Bladder microvascular endothelial cell (primary cell): Measurements from ENCODE around the gene COQ9. TPM values are rescaled to one million over a fixed set of nuclear protein-coding genes. Genes with fewer than 3 reads are reported as not detected.

Experiments
- total RNA-seq: library from RNA; depleted of rRNA; stranded (reverse); fragments of >200 nt; gene quantifications from 2 replicates; pipeline ENCODE4 v1.2.3, GENCODE V29; 2014

COQ9 gene, protein sequence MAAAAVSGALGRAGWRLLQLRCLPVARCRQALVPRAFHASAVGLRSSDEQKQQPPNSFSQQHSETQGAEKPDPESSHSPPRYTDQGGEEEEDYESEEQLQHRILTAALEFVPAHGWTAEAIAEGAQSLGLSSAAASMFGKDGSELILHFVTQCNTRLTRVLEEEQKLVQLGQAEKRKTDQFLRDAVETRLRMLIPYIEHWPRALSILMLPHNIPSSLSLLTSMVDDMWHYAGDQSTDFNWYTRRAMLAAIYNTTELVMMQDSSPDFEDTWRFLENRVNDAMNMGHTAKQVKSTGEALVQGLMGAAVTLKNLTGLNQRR
- total RNA-seq: 33.5 and 64.8 TPM in 2 replicates

DNA sequence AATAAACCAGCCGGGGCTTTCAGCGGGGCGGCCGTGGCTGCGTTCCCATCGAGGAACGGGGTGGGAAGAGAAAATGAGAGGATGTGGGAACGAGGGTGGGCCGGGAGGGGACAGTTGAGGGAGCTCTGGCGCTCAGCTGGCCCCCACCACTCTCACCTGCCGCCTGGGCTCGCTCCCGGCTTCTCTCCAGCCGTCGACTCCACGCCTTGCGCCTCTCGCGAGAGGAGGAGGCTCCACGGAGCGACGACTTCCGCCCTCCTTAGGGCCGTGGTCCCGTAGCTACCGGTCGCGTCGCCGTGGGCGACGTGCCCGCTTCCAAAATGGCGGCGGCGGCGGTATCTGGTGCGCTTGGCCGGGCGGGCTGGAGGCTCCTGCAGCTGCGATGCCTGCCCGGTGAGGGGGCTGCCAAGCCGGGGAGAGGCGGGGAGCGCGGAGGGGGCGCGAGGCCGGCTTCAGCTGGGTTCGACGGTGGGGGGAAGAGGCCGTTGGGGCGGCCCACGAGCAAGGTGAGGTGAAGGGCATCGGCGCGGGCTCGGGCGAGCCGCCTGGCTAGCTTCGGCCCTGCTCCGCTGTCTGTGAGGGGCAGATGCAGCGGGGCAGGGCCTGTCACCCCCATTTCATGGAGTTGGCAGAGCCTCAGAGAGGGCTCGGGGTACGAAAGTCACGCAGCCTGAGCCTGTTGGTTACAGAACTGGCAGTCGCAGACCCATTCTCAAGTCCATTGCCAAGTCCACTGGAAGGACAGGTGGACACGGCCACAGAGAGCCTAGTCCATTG lies at the start of gene COQ9, which contains the start of gene CIAPIN1:
COQ9 (plus strand) TSS at position 294 of the 777 bp plus-strand sequence; CDS start at position 321, 27 bp downstream.
CIAPIN1 (minus strand) TSS at position 200 of the 777 bp plus-strand sequence. CDS start 6,457 bp downstream, outside the sequence.

DNA sequence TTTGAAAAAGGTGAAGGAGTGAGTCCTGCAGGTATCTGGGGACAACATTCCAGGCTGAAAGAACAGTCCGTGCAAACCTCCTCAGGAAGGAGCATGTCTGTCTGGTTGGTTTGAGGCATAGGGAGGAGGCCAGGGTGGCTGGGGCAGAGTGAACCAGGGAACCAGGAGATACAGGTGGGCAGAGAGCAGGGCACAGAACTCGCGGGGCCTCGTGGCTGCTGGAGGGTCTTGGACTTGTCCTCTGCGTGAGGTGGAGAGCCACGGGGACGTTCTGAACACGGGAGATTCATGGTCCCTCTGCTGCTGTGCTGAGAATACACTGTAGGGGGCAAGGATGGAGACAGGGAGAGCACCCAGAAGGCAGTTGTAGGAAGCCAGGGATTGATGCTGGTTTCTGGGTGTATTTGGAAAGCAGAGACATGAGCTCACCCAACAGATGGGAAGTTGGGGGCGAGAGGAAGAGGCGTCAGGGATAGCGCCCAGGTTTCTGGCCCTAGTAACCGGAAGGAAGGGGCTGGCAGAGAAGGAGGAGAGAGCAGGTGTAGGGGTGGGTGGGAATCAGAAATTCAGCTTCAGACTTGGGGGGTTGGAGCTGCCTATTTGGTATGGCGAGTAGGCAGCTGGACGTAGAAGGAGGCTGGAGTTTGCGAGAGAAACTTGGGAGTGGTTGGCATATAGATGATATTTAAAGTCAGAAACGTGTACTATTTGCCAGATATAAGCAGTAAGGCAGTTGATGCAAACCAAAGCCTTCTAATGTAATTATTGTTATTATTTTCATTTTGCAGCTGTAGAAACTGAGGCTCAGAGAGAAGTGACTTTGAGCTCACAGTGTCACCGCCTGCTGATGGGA lies 43.1 kb upstream of the COQ9 start, which contains the start of gene CCL17:
CCL17 (plus strand) TSS at position 803 of the 853 bp plus-strand sequence. CDS start 9,166 bp downstream, outside the sequence.

GRCh38 chr16:57462209-57462977 lies 15.1 kb downstream of the COQ9 start, which contains the start of gene POLR2C:
POLR2C (plus strand) TSS chr16:57462679; CDS start chr16:57462725, 46 bp downstream.

GRCh38 chr16:57485916-57486857 lies 38.9 kb downstream of the COQ9 start, which contains the start of gene DOK4:
DOK4 (minus strand) TSS chr16:57486493; CDS start chr16:57479507, 6,986 bp downstream.

Other genes starting within 250 kb of the COQ9 start
- 49.5 and 74.6 TPM in 2 replicates for gene ARL2BP, start 202.2 kb upstream of the COQ9 start, total RNA-seq
- gene PLLP, start 162.8 kb upstream of the COQ9 start, total RNA-seq: 1.6 and 7.4 TPM in 2 replicates
- not detected in 2 replicates for gene CCL22, start 88.7 kb upstream of the COQ9 start, total RNA-seq
- 3.6 and 89.1 TPM in 2 replicates for gene CX3CL1, start 75.0 kb upstream of the COQ9 start, total RNA-seq
- gene CCL17, start 42.7 kb upstream of the COQ9 start, total RNA-seq: not detected in 2 replicates
- 81.4 and 88.7 TPM in 2 replicates for gene CIAPIN1, start 94 bp upstream of the COQ9 start, total RNA-seq
- 77.7 and 111 TPM in 2 replicates for gene POLR2C, start 15.2 kb downstream of the COQ9 start, total RNA-seq
- 9.9 and 16.6 TPM in 2 replicates for gene DOK4, start 39.0 kb downstream of the COQ9 start, total RNA-seq
- gene CCDC102A, start 89.1 kb downstream of the COQ9 start, total RNA-seq: 11.7 and 20.0 TPM in 2 replicates
- gene ADGRG5, start 95.2 kb downstream of the COQ9 start, total RNA-seq: not detected in 2 replicates
- 30.1 and 33.0 TPM in 2 replicates for gene ADGRG1, start 181.2 kb downstream of the COQ9 start, total RNA-seq
- 0.16 and 1.8 TPM in 2 replicates for gene ADGRG3, start 220.8 kb downstream of the COQ9 start, total RNA-seq
- 0.25 TPM in 1 of 2 replicates, not detected in the other for gene DRC7, start 247.3 kb downstream of the COQ9 start, total RNA-seq